Measurements from ENCODE around the gene NR1I3. TPM values are rescaled to one million over a fixed set of nuclear protein-coding genes. Genes with fewer than 3 reads are reported as not detected.

Gene NR1I3
- total RNA-seq, 1 donor from 2014 or later, result not detected

GRCh38 chr1:161285113-161285512 is 47.1 kb upstream of the NR1I3 start:
- H3K4me1 Mint-ChIP-seq (ENCODE audit: low read depth, unreplicated experiment), result no peaks in the 10 kb centered on the region
- H3K27ac Mint-ChIP-seq (ENCODE audit: unreplicated experiment), result no peak overlapping the region
- H3K4me2 ChIP-seq (ENCODE audit: low read length), result no peak overlapping the region
- H3K9me3 Mint-ChIP-seq (ENCODE audit: unreplicated experiment), result peaks cover 5% of the 10 kb centered on the region
- peaks cover 27% of the 10 kb centered on the region for H3K27me3 ChIP-seq (ENCODE audit: insufficient read depth, low read length)
- H3K9ac ChIP-seq (ENCODE audit: low read length), result no peak overlapping the region
- H3K79me2 ChIP-seq (ENCODE audit: insufficient read depth, low read length), result no peaks in the 10 kb centered on the region
- H2AFZ ChIP-seq (ENCODE audit: low read depth, low read length), result no peak overlapping the region
- no peaks in the 10 kb centered on the region for H3K4me1 ChIP-seq (ENCODE audit: insufficient read depth, low read length)
- FAIRE-seq, result no peak
- no peaks in the 10 kb centered on the region for H4K20me1 ChIP-seq (ENCODE audit: insufficient read depth, low read length)
- peaks cover 31% of the 10 kb centered on the region for H3K27me3 Mint-ChIP-seq (ENCODE audit: low read depth, unreplicated experiment)
- H3K9me3 ChIP-seq (ENCODE audit: insufficient read depth, low read depth, low read length), result no peaks in the 10 kb centered on the region
- no peak for TF ChIP-seq CTCF (IDR thresholded peaks at IDR 0.05; ENCODE audit: insufficient read depth, low read depth, low read length)
- no peak for TF ChIP-seq EZH2 (IDR thresholded peaks at IDR 0.05; ENCODE audit: insufficient read depth, low read length)
- H3K27ac ChIP-seq (ENCODE audit: low read depth, low read length), result no peak overlapping the region
- no peak overlapping the region for H3K4me3 Mint-ChIP-seq (ENCODE audit: unreplicated experiment)
- no peak for DNase-seq (ENCODE audit: low read depth)
- H3K4me3 ChIP-seq (ENCODE audit: insufficient read depth, low read depth, low read length), result no peak overlapping the region
- peaks cover 6% of the 10 kb centered on the region for H3K36me3 Mint-ChIP-seq (ENCODE audit: low read depth, unreplicated experiment)
- H3K36me3 ChIP-seq (ENCODE audit: insufficient read depth, low read length), result no peaks in the 10 kb centered on the region

GRCh38 chr1:161282991-161283390 is 45.0 kb upstream of the NR1I3 start:
- TF ChIP-seq EZH2 (IDR thresholded peaks at IDR 0.05; ENCODE audit: insufficient read depth, low read length) (no peak), CTCF (IDR thresholded peaks at IDR 0.05; ENCODE audit: insufficient read depth, low read depth, low read length) (no peak)
- no peak overlapping the region for H3K4me2 ChIP-seq (ENCODE audit: low read length)
- H3K4me1 Mint-ChIP-seq (ENCODE audit: low read depth, unreplicated experiment), result no peaks in the 10 kb centered on the region
- no peaks in the 10 kb centered on the region for H3K36me3 ChIP-seq (ENCODE audit: insufficient read depth, low read length)
- no peak overlapping the region for H3K27ac ChIP-seq (ENCODE audit: low read depth, low read length)
- H3K9me3 ChIP-seq (ENCODE audit: insufficient read depth, low read depth, low read length), result no peaks in the 10 kb centered on the region
- H3K27ac Mint-ChIP-seq (ENCODE audit: unreplicated experiment), result no peak overlapping the region
- H3K4me3 Mint-ChIP-seq (ENCODE audit: unreplicated experiment), result no peak overlapping the region
- peaks cover 5% of the 10 kb centered on the region for H3K9me3 Mint-ChIP-seq (ENCODE audit: unreplicated experiment)
- H3K4me3 ChIP-seq (ENCODE audit: insufficient read depth, low read depth, low read length), result no peak overlapping the region
- DNase-seq (ENCODE audit: low read depth) (no peak), FAIRE-seq (no peak)
- H2AFZ ChIP-seq (ENCODE audit: low read depth, low read length), result no peak overlapping the region
- H3K27me3 ChIP-seq (ENCODE audit: insufficient read depth, low read length), result peaks cover 30% of the 10 kb centered on the region
- no peaks in the 10 kb centered on the region for H4K20me1 ChIP-seq (ENCODE audit: insufficient read depth, low read length)
- no peaks in the 10 kb centered on the region for H3K79me2 ChIP-seq (ENCODE audit: insufficient read depth, low read length)
- H3K36me3 Mint-ChIP-seq (ENCODE audit: low read depth, unreplicated experiment), result peaks cover 6% of the 10 kb centered on the region
- peaks cover 34% of the 10 kb centered on the region for H3K27me3 Mint-ChIP-seq (ENCODE audit: low read depth, unreplicated experiment)
- H3K9ac ChIP-seq (ENCODE audit: low read length), result no peak overlapping the region
- no peaks in the 10 kb centered on the region for H3K4me1 ChIP-seq (ENCODE audit: insufficient read depth, low read length)

GRCh38 chr1:161274874-161275273 is 36.9 kb upstream of the NR1I3 start:
- H3K27me3 ChIP-seq (ENCODE audit: insufficient read depth, low read length), result peaks cover 19% of the 10 kb centered on the region
- no peak overlapping the region for H2AFZ ChIP-seq (ENCODE audit: low read depth, low read length)

More at GRCh38 chr1:161274874-161275273, 36.9 kb upstream of the NR1I3 start:
- H3K4me2 ChIP-seq (ENCODE audit: low read length), result no peak overlapping the region
- no peaks in the 10 kb centered on the region for H3K4me1 ChIP-seq (ENCODE audit: insufficient read depth, low read length)
- Mint-ChIP-seq H3K4me1 (ENCODE audit: low read depth, unreplicated experiment) (peaks cover 14% of the 10 kb centered on the region), H3K27ac (ENCODE audit: unreplicated experiment) (no peak overlapping the region), H3K27me3 (ENCODE audit: low read depth, unreplicated experiment) (peaks cover 12% of the 10 kb centered on the region), H3K9me3 (ENCODE audit: unreplicated experiment) (no peaks in the 10 kb centered on the region), H3K4me3 (ENCODE audit: unreplicated experiment) (no peak overlapping the region), H3K36me3 (ENCODE audit: low read depth, unreplicated experiment) (no peaks in the 10 kb centered on the region)
- FAIRE-seq (no peak), DNase-seq (ENCODE audit: low read depth) (no peak)
- no peaks in the 10 kb centered on the region for H3K79me2 ChIP-seq (ENCODE audit: insufficient read depth, low read length)
- H3K9me3 ChIP-seq (ENCODE audit: insufficient read depth, low read depth, low read length), result no peaks in the 10 kb centered on the region
- H3K36me3 ChIP-seq (ENCODE audit: insufficient read depth, low read length), result no peaks in the 10 kb centered on the region
- H3K27ac ChIP-seq (ENCODE audit: low read depth, low read length), result no peak overlapping the region
- H3K4me3 ChIP-seq (ENCODE audit: insufficient read depth, low read depth, low read length), result no peak overlapping the region
- TF ChIP-seq EZH2 (IDR thresholded peaks at IDR 0.05; ENCODE audit: insufficient read depth, low read length), result no peak
- TF ChIP-seq CTCF (IDR thresholded peaks at IDR 0.05; ENCODE audit: insufficient read depth, low read depth, low read length), result no peak
- H4K20me1 ChIP-seq (ENCODE audit: insufficient read depth, low read length), result no peaks in the 10 kb centered on the region
- no peak overlapping the region for H3K9ac ChIP-seq (ENCODE audit: low read length)
